ENCODE results near the gene APLP2. TPM values are rescaled to one million over a fixed set of nuclear protein-coding genes. Genes with fewer than 3 reads are reported as not detected.

The APLP2 gene
- total RNA-seq, 1 experiment from 2014 or later = 2,076 TPM

GRCh38 chr11:130096042-130096441, 26.3 kb downstream of the APLP2 start:
- Histone ChIP-seq H3K4me3 (ENCODE audit: low read depth, low read length) (no peak overlapping the region), H3K27me3 (replicated peaks; ENCODE audit: control insufficient read depth, insufficient read depth, low read length) (no peaks in the 10 kb centered on the region), H3K36me3 (ENCODE audit: control insufficient read depth, insufficient read depth, low read length) (0 out of 2 replicates have a peak, but pooled peaks cover 2% of the 10 kb centered on the region), H3K4me1 (peaks cover 14% of the 10 kb centered on the region), H3K9me3 (no peaks in the 10 kb centered on the region)
- ChIA-PET POLR2A (no interaction called here), CTCF (no interaction called here)
- no peak for TF ChIP-seq CTCF (IDR thresholded peaks at IDR 0.05; ENCODE audit: insufficient read depth in 1 of 2, low read depth in 1 of 2, low read length in 1 of 2, severe bottlenecking in 1 of 2, unreplicated experiment in 1 of 2)
- Mint-ChIP-seq H3K27me3 (ENCODE audit: insufficient read depth, unreplicated experiment) (no peaks in the 10 kb centered on the region), H3K9me3 (ENCODE audit: unreplicated experiment) (no peaks in the 10 kb centered on the region), H3K27ac (ENCODE audit: unreplicated experiment) (peak overlapping the region; percentile 13), H3K4me3 (ENCODE audit: unreplicated experiment) (no peak overlapping the region), H3K4me1 (ENCODE audit: low read depth, unreplicated experiment) (peaks cover 42% of the 10 kb centered on the region), H3K36me3 (ENCODE audit: insufficient read depth, unreplicated experiment) (peaks cover 67% of the 10 kb centered on the region)
- intact Hi-C loops (cut with micrococcal nuclease; ENCODE audit: unreplicated experiment) = no loop called here
- DNase-seq = no peak
- BruUV-seq (replicated peaks) = no TSS peak

- intact Hi-C loops (cut with micrococcal nuclease; ENCODE audit: unreplicated experiment) = no loop called here
- no peaks in the 10 kb centered on the region for H3K9me3 ChIP-seq
- no peaks in the 10 kb centered on the region for H3K27me3 Mint-ChIP-seq (ENCODE audit: insufficient read depth, unreplicated experiment)
- peaks cover 19% of the 10 kb centered on the region for H3K4me1 ChIP-seq
- H3K36me3 ChIP-seq (ENCODE audit: control insufficient read depth, insufficient read depth, low read length) = 0 out of 2 replicates have a peak, but pooled peaks cover 2% of the 10 kb centered on the region
- H3K4me3 Mint-ChIP-seq (ENCODE audit: unreplicated experiment) = no peak overlapping the region
- H3K4me3 ChIP-seq (ENCODE audit: low read depth, low read length) = no peak overlapping the region
- no peak overlapping the region for H3K27ac Mint-ChIP-seq (ENCODE audit: unreplicated experiment)
- no TSS peak for BruUV-seq (replicated peaks)
- H3K36me3 Mint-ChIP-seq (ENCODE audit: insufficient read depth, unreplicated experiment) = peaks cover 75% of the 10 kb centered on the region
- POLR2A ChIA-PET = no interaction called here
- peaks cover 48% of the 10 kb centered on the region for H3K4me1 Mint-ChIP-seq (ENCODE audit: low read depth, unreplicated experiment)
- no peaks in the 10 kb centered on the region for H3K9me3 Mint-ChIP-seq (ENCODE audit: unreplicated experiment)
- TF ChIP-seq CTCF (IDR thresholded peaks at IDR 0.05; ENCODE audit: insufficient read depth in 1 of 2, low read depth in 1 of 2, low read length in 1 of 2, severe bottlenecking in 1 of 2, unreplicated experiment in 1 of 2) = no peak
- CTCF ChIA-PET = no interaction called here
- no peak for DNase-seq
- H3K27me3 ChIP-seq (replicated peaks; ENCODE audit: control insufficient read depth, insufficient read depth, low read length) = no peaks in the 10 kb centered on the region
Measured at GRCh38 chr11:130096823-130097222, 27.1 kb downstream of the APLP2 start.

GRCh38 chr11:130097285-130097684, 27.6 kb downstream of the APLP2 start:
- BruUV-seq (replicated peaks) = no TSS peak
- Mint-ChIP-seq H3K4me3 (ENCODE audit: unreplicated experiment) (no peak overlapping the region), H3K36me3 (ENCODE audit: insufficient read depth, unreplicated experiment) (peaks cover 79% of the 10 kb centered on the region), H3K4me1 (ENCODE audit: low read depth, unreplicated experiment) (peaks cover 52% of the 10 kb centered on the region), H3K27me3 (ENCODE audit: insufficient read depth, unreplicated experiment) (no peaks in the 10 kb centered on the region), H3K27ac (ENCODE audit: unreplicated experiment) (no peak overlapping the region), H3K9me3 (ENCODE audit: unreplicated experiment) (no peaks in the 10 kb centered on the region)
- no peak for TF ChIP-seq CTCF (IDR thresholded peaks at IDR 0.05; ENCODE audit: insufficient read depth in 1 of 2, low read depth in 1 of 2, low read length in 1 of 2, severe bottlenecking in 1 of 2, unreplicated experiment in 1 of 2)
- Histone ChIP-seq H3K4me1 (peaks cover 24% of the 10 kb centered on the region), H3K27me3 (replicated peaks; ENCODE audit: control insufficient read depth, insufficient read depth, low read length) (no peaks in the 10 kb centered on the region), H3K36me3 (ENCODE audit: control insufficient read depth, insufficient read depth, low read length) (0 out of 2 replicates have a peak, but pooled peaks cover 2% of the 10 kb centered on the region), H3K9me3 (no peaks in the 10 kb centered on the region), H3K4me3 (ENCODE audit: low read depth, low read length) (no peak overlapping the region)
- intact Hi-C loops (cut with micrococcal nuclease; ENCODE audit: unreplicated experiment) = no loop called here
- DNase-seq = no peak
- ChIA-PET CTCF (interaction anchor here (0.9 kb wide), 1 partner anchor 27 kb away, joined by 3 read pairs; no protein-coding TSS in a partner anchor), POLR2A (no interaction called here)
